Stimulated activated naive CD8-positive, alpha-beta T cell treated with anti-CD3 and anti-CD28 coated beads, Interleukin-15, Interleukin-2, amounts not matched to agents 100 ng/mL and 50 ng/mL, for 24 hours (primary cell): ENCODE results near the gene NQO2.
"Not testable (repeated sequence)": the region's sequence is repeated elsewhere in the genome, so short reads cannot be mapped to it uniquely, and the experiment has no call there.

Source experiments
- H3K27ac Mint-ChIP-seq: one replicate; pipeline ENCODE4 v1.8.0; 2021; ENCODE audit warnings: mild to moderate bottlenecking, mixed read lengths
- H3K27me3 Mint-ChIP-seq: one replicate; pipeline ENCODE4 v1.8.0; 2021; ENCODE audit warnings: mixed read lengths
- H3K36me3 Mint-ChIP-seq: one replicate; pipeline ENCODE4 v1.8.0; 2021; ENCODE audit warnings: low read depth, mixed read lengths
- H3K4me1 Mint-ChIP-seq: one replicate; pipeline ENCODE4 v1.8.0; 2021; ENCODE audit warnings: low read depth, mixed read lengths
- H3K4me3 Mint-ChIP-seq: one replicate; pipeline ENCODE4 v1.8.0; 2021; ENCODE audit warnings: mild to moderate bottlenecking, mixed read lengths
- H3K9me3 Mint-ChIP-seq: one replicate; pipeline ENCODE4 v1.8.0; 2021; ENCODE audit warnings: mixed read lengths

The NQO2 gene

DNA sequence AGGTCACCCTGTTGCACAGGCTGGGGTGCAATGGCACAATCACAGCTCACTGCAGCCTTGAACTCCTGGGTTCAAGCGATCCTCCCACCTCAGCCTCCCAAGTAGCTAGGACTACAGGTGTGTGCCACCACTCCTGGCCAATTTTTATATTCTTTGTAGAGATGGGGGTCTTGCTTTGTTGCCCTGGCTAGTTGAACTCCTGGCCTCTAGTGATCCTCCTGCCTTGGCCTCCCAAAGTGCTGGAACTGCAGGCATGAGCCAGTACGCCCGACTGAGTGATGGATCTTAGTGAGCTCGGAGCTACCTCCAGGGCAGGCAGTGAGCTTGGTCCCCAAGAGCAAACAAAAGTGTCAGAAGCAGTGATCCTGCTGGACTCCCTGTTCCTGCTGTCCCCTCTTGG, 48.3 kb downstream of the NQO2 start:
- H3K9me3 Mint-ChIP-seq, H3K36me3 Mint-ChIP-seq, H3K4me3 Mint-ChIP-seq, H3K4me1 Mint-ChIP-seq, H3K27ac Mint-ChIP-seq, H3K27me3 Mint-ChIP-seq: not testable (repeated sequence)

DNA sequence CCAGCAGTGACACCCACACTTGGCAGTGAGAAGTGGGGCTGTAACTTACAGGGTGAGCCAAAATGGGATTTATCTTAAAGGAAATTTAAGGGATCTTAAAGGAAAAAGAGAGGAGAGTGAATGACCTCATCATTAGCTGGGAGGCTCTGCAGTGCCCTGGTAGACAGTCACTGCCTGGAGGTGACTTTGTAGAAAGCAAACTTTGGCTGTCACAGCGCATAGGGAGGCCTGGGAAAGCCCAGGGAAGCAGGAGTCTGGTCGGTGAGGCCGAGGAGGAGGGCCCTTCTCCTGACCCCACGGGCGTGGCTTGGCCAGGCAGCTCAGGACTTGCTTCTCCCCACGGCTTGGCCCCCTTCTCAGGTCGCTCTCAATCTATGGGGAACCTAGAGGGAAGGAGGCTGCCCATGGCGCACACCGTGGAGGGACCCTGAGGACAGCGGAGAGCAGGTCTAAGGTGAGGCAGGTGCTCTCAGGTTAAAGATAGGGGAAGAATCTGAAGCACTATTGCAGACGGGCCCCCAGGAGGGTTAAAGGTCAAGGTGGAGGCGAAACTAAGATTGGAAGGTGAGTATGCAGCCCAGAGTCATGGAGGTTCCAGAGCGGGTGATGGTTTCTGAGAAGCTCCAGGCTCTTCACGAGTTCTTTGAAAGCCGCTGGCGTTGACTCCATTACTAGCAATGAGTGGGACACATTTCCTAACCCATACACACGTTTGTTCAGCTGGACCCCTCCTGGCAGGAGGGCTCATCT, 53.0 kb downstream of the NQO2 start:
- Mint-ChIP-seq H3K9me3 (no peaks in the 10 kb centered on the region), H3K27me3 (peaks cover 10% of the 10 kb centered on the region), H3K4me1 (peaks cover 25% of the 10 kb centered on the region), H3K4me3 (peak overlapping the region; percentile 67), H3K27ac (peak overlapping the region; percentile 76), H3K36me3 (no peaks in the 10 kb centered on the region)

DNA sequence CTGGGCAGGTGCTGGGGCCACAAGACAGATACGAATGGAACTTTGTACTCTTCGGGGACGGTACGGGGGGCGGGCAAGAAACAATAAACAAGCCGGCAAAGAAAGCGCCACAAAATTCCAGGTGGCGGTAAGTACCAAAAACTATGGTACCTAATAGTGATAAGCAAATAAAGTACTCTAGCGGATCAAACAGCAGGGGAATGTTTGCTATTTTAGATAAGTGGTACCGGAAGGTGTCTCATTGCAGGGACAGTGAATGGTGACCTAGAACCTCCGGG, 53.5 kb downstream of the NQO2 start:
- Mint-ChIP-seq H3K27me3 (peaks cover 10% of the 10 kb centered on the region), H3K4me1 (peaks cover 25% of the 10 kb centered on the region), H3K36me3 (no peaks in the 10 kb centered on the region), H3K9me3 (no peaks in the 10 kb centered on the region), H3K4me3 (peak overlapping the region; percentile 67), H3K27ac (peak overlapping the region; percentile 76)

DNA sequence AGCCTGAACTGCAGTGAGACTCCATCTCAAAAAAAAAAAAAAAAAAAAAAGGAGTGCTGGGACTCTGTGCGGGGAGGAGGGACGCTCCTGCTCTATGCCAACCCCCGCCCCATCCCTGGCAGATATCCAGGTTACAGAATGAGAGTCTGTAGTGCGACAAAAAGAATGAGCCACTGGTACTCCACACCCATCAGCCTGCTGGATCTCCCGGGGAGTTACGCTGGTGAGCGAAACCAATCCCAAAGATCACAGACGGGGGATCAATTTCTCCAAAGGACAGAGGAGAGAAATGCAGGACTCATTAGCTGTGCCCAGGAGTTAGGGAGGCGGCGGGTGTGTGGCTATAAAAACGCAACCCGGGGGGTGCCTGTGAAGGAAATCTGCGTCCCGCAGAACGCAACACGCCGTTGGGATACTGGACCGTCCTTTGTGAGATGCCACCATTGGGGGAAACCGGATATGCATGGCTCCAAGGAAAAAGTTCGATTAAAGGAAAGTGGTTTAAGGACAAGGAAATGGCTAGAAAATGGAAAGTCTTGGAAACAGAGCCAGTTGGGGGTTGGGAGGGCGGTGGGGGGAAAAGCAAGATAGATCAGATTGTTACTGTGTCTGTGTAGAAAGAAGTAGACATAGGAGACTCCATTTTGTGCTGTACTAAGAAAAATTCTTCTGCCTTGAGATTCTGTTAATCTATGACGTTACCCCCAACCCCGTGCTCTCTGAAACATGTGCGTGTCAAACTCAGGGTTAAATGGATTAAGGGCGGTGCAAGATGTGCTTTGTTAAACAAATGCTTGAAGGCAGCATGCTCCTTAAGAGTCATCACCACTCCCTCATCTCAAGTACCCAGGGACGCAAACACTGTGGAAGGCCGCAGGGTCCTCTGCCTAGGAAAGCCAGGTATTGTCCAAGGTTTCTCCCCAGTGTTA, 54.8 kb downstream of the NQO2 start:
- H3K4me3 Mint-ChIP-seq: peak overlapping the region; percentile 67
- not testable (repeated sequence) for H3K9me3 Mint-ChIP-seq, H3K27me3 Mint-ChIP-seq, H3K27ac Mint-ChIP-seq, H3K36me3 Mint-ChIP-seq
- H3K4me1 Mint-ChIP-seq: peaks cover 33% of the 10 kb centered on the region

DNA sequence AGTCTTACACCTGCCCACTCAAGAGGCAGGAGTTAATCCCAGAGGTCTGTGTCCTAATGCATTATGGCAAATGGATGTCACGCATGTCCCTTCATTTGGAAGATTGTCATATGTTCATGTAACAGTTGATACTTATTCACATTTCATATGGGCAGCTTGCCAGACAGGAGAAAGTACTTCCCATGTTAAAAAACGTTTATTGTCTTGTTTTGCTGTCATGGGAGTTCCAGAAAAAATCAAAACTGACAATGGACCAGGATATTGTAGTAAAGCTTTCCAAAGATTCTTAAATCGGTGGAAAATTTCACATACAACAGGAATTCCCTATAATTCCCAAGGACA, 55.4 kb downstream of the NQO2 start:
- not testable (repeated sequence) for H3K27ac Mint-ChIP-seq, H3K9me3 Mint-ChIP-seq, H3K36me3 Mint-ChIP-seq, H3K4me3 Mint-ChIP-seq, H3K27me3 Mint-ChIP-seq
- peaks cover 33% of the 10 kb centered on the region for H3K4me1 Mint-ChIP-seq

DNA sequence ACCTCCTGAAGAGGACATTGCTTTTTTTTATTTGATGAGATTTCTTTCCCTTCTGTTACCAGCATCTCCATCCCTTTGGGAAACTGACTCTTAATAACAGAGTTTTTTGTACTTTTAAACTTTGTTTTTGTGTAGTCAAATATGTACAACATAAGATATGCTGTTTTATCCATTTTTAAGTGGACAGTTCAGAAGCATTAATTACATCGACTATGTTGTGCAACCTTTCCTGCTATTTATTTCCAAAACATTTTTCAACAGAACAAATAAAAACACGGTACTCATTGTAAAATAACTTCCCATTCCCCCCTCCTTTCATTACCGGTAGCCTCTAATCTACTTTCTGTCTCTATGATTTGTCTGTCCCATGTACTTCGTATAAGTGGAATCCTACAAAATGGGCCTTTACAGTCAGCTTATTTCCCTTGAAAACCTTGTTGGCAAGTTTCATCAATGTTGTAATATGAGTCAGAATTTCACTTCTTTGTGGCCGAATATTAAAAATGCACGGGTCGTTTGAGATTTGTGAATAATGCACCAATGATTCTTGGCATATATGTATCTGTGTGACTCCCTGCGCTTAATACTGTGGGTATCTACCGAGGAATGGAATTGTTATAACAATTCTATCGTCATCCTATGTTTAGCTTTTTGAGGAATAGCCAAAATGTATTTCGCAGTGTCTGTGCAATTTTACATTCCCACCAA, 57.5 kb downstream of the NQO2 start:
- Mint-ChIP-seq H3K36me3 (no peaks in the 10 kb centered on the region), H3K27ac (no peak overlapping the region), H3K4me3 (no peak overlapping the region), H3K4me1 (peaks cover 33% of the 10 kb centered on the region), H3K9me3 (no peaks in the 10 kb centered on the region), H3K27me3 (no peaks in the 10 kb centered on the region)

DNA sequence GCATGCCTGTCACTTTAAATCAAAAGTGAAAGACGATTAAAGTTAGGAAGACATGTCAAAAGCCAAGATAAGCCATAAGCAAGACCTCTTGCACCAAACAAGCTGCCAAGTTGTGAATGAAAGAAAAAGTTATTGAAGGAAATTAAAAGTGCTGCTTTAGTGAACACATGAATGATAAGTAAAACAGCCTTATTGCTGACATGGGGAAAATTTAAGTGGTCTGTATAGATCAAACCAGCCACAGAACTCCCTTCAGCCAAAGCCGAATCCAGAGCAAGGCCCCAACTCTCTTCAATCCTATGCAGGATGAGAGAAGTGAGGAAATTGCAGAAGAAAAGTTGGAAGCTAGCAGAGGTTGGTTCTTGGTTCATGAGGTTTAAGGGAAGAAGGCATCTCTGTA, 59.3 kb downstream of the NQO2 start:
- Mint-ChIP-seq H3K4me3 (no peak overlapping the region), H3K9me3 (no peaks in the 10 kb centered on the region), H3K36me3 (no peaks in the 10 kb centered on the region), H3K27ac (no peak overlapping the region), H3K27me3 (no peaks in the 10 kb centered on the region), H3K4me1 (peaks cover 24% of the 10 kb centered on the region)

DNA sequence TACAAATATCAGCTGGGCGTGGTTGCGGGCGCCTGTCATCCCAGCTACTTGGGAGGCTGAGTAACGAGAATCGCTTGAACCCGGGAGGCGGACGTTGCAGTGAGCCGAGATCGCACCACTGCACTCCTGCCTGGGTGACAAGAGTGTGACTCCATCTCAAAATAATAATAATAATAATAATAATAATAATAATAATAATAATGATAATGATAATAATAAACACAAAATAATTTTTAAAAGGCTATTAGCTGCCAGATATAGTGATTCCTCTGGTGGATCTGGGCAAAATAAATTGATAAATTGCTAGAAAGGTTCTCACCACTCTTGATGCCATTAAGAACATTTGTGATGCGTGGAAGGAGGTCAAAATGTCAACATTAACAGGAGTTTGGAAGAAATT, 60.4 kb downstream of the NQO2 start:
- H3K27me3 Mint-ChIP-seq, H3K27ac Mint-ChIP-seq, H3K4me3 Mint-ChIP-seq, H3K9me3 Mint-ChIP-seq, H3K36me3 Mint-ChIP-seq: not testable (repeated sequence)
- H3K4me1 Mint-ChIP-seq: peaks cover 22% of the 10 kb centered on the region

DNA sequence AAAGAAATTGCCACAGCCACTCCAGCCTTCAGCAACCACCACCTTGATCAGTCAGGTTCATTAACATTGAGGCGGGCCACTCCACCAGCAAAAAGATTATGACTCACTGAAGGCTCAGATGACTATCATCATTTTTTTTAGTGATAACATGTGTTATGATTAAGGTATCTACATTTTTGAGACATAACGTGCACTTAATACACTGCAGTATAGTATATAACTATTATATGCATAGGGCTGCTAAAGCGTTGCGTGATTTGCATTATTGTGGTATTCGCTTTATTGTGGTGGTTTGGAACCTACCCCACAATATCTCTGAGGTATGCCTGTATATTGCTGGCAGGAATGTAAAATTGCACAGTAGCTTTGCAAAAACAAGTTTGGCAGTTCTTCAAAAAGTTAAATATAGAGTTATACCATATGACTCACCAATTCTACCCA, 61.8 kb downstream of the NQO2 start:
- Mint-ChIP-seq H3K36me3 (no peaks in the 10 kb centered on the region), H3K9me3 (no peaks in the 10 kb centered on the region), H3K4me1 (peaks cover 19% of the 10 kb centered on the region), H3K4me3 (no peak overlapping the region), H3K27me3 (no peaks in the 10 kb centered on the region), H3K27ac (no peak overlapping the region)

DNA sequence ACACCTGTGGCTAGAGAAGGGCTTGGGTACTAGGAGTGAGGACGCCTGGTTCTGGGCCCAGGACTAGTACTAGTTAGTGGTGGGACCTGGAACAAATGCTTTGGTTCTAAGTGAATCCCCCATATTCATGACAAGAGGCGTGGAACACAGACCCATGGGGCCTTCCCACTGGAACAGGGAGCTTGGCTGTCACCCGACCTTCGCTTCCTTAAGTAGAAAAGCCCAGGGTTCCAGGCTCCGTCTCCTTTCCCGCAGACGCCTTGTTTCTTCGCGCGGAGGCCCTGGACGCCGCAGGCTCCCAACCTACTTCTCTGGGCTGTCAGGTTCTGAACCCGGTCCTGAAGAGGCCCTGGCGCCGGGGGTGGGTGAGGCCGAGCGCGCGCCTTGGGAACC, 63.6 kb downstream of the NQO2 start:
- H3K27me3 Mint-ChIP-seq, H3K9me3 Mint-ChIP-seq, H3K36me3 Mint-ChIP-seq, H3K27ac Mint-ChIP-seq: not testable (repeated sequence)
- Mint-ChIP-seq H3K4me1 (peaks cover 35% of the 10 kb centered on the region), H3K4me3 (peak overlapping the region; percentile 90)

DNA sequence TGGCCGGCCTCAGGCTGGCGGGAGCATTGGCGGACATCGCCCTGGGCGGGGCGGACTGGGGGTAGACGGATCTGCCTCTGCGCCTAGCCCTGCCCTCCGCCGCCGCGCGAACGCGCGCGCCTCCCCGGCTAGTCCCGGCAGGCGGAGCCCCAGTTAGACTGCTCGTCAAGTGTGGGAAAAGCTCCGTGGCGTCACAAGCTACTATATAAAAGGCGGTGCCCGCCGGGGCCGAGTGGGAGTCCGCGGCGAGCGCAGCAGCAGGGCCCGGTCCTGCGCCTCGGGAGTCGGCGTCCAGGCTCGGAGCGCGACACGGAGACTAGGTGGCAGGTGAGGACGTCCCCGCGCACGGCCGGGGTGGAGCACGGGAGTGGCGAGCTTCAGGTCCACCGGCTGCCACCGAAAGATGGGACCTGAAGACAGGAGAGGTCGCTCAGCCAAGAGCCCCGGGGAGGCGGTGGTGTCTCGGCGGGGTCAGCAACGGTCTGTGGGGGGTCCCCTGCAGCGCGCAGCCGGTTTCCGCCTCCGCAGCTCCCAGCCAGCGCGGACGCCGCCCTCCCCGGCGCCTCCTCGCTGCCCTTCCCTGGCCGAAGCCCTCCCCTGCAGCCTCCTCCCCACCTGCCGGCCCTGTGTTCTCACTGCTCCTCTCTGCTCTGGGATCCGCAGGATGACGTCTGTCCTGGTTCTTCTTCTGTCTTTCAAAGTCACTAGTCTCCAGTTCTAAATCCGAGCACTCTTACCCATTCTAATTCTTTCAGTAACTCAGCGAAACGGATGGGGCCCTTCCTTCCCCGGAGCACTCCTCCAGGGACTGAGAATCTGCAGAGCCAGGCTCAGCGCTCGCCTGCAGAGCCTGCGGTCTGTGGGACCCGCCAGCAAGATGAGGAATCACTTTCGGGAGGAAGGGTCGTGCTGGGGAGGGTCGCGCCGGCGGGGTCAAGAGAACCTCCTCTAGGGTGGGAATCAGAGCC, 64.3 kb downstream of the NQO2 start:
- no peaks in the 10 kb centered on the region for H3K27me3 Mint-ChIP-seq
- peaks cover 4% of the 10 kb centered on the region for H3K36me3 Mint-ChIP-seq
- H3K9me3 Mint-ChIP-seq: no peaks in the 10 kb centered on the region
- peak overlapping the region; percentile 90 for H3K4me3 Mint-ChIP-seq
- H3K27ac Mint-ChIP-seq: peak overlapping the region; percentile 78
- H3K4me1 Mint-ChIP-seq: peaks cover 32% of the 10 kb centered on the region

DNA sequence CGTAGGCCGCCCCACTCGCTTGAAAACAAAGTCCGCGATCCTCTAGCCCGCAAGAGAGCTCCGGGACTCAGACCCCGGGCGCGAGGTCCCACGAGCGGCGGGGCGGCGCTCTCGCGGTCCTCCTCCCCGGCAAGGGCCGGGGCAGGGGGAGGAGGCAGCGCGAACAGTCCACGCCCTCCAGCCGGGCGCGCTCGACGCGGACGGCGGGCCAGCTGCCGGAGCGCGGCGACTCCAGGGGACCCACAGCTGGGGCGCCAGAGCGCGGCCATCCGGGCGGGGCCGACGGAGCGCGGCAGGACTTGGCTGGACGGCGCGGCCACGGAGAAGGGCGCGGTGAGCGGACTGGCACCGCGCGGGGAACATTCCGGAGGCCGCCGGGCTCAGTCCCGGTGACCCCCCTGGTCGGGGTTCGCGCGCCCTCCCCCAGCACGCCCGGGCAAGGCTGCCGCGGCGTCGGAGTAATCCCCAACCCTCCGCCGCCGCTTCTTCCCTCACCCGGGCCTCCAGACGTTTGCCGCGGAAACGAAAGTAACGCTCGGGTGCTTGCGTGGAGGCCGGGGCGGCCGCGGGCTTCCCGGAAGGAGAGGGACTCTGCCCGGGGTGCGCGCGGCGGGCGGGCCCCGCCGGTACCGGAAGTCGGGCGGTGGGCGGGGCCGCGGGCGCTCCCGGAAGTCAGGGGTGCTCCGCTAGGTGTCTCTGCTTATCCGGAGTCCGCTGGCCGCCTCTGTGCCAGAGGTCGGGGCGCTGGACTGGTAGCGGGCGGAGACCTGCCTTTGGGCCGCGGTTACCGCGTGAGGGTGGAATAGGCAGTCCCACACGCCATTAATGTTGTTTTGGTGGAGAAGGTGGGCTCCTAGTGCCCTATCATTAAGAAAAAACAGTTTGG, 68.9 kb downstream of the NQO2 start, which contains the start of gene RIPK1:
Gene RIPK1, plus strand, starts transcription at position 166 of the 886 bp plus-strand sequence. CDS start 8,330 bp downstream, outside the sequence.
- Mint-ChIP-seq H3K4me3 (peak within 1 kb of the TSS; percentile 95), H3K27me3 (no peaks in the 10 kb centered on the region), H3K4me1 (peaks cover 61% of the 10 kb centered on the region), H3K36me3 (peaks cover 16% of the 10 kb centered on the region), H3K9me3 (no peaks in the 10 kb centered on the region), H3K27ac (peak within 1 kb of the TSS; percentile 97)
